Heart left ventricle (tissue), 16 donors: ENCODE data around the gene CMIP. TPM values are rescaled to one million over a fixed set of nuclear protein-coding genes. Genes with fewer than 3 reads are reported as not detected.

Experiments used
- ATAC-seq, 4 donors: fragments of 200-7000 bp; cut with Tn5 transposase; one replicate each; pipeline ENCODE4 v1.9.1; 2020 to 2022; ENCODE audit warnings: moderate library complexity in 4 of 4, mild to moderate bottlenecking in 3 of 4, moderate number of reproducible peaks in 1 of 4
- DNase-seq, 5 donors: peaks; one replicate each; pipeline ENCODE4 v3.0.0-alpha.2; 2020
- H3K27ac ChIP-seq, 12 donors: fragments of 200-600 bp; sonication (generic) in 4 of 12; one replicate each; pipeline versions ENCODE4 v1.5.0 to v1.8.0; 2016 to 2022; ENCODE audit warnings: mild to moderate bottlenecking in 2 of 12
- H3K27me3 ChIP-seq, 9 donors: fragments of 200-600 bp; sonication (generic) in 2 of 9; one replicate each; pipeline versions ENCODE4 v1.5.1 to v1.8.0; 2016 to 2022; ENCODE audit warnings: mild to moderate bottlenecking in 3 of 9
- H3K36me3 ChIP-seq, 9 donors: fragments of 200-600 bp; sonication (generic) in 2 of 9; one replicate each; pipeline versions ENCODE4 v1.5.0 to v1.8.0; 2018 to 2022; ENCODE audit warnings: mild to moderate bottlenecking in 2 of 9
- H3K4me1 ChIP-seq, 12 donors: fragments of 200-600 bp; sonication (generic) in 4 of 12; one replicate each; pipeline versions ENCODE4 v1.5.0 to v1.8.0; 2016 to 2022; ENCODE audit warnings: mild to moderate bottlenecking in 3 of 12
- H3K4me3 ChIP-seq, 12 donors: fragments of 200-600 bp; sonication (generic) in 4 of 12; one replicate each; pipeline versions ENCODE4 v1.5.0 to v1.8.0; 2017 to 2022; ENCODE audit warnings: mild to moderate bottlenecking in 9 of 12, moderate library complexity in 4 of 12
- H3K9me3 ChIP-seq, 12 donors: fragments of 200-600 bp; sonication (generic) in 4 of 12; one replicate each; pipeline versions ENCODE4 v1.5.0 to v1.8.0; 2016 to 2022; ENCODE audit warnings: mild to moderate bottlenecking in 1 of 12
- POLR2A ChIP-seq, 2 donors: fragments of 450-650 bp; IDR thresholded peaks; one replicate each; pipeline ENCODE4 v1.6.1; 2017; ENCODE audit warnings: antibody characterized with exemption in 2 of 2, mild to moderate bottlenecking in 2 of 2, moderate library complexity in 2 of 2
- WGBS, 4 donors: extraction: QIAGEN DNeasy Blood & Tissue Kit in 2 of 4; methylation state at CpG; one replicate each; pipeline versions ENCODE4 v1.1.5 to v1.1.7; 2013 to 2018; 5-methylcytosine and 5-hydroxymethylcytosine counted together
- intact Hi-C, 10 donors: fragments of 100-400 bp; cut with DNase I; formaldehyde crosslinking; loops; one replicate each; pipeline versions ENCODE4 v1.11.1 to v1.14.2; 2022
- polyA plus RNA-seq, 2 donors: library from polyadenylated mRNA; stranded (reverse); fragments of 200-250 nt; gene quantifications; one replicate each; pipeline ENCODE4 v1.2.3, GENCODE V29; 2013
- total RNA-seq, 9 donors: library from RNA; depleted of rRNA in 2 of 9; stranded (reverse); fragments of >200 nt in 2 of 9; fragmentation: NEBNext Ultra II Directional in 3 of 9; extraction: Animal tissue kit (Norgen Biotek cat#: 25700) in 3 of 9; gene quantifications; one replicate each; pipeline versions ENCODE4 v1.1.0 to v1.2.4, GENCODE V29; 2016 to 2023
- TF ChIP-seq, protein P1 (sequence below), 12 donors: fragments of 200-600 bp; sonication (generic) in 4 of 12; IDR thresholded peaks; one replicate each; pipeline versions ENCODE4 v1.5.0 to v1.8.0; 2018 to 2022; ENCODE audit warnings: antibody characterized with exemption in 12 of 12, mild to moderate bottlenecking in 5 of 12
- donor health status: ischemic (EF 13 %, LVEDD 7.1; RV severe dilation, severe dysfunction).
- donor health status: healthy with polysubstance abuse.
- donor health status: DM: no; HTN: yes; CAD: no.
- donor health status: DM: no; HTN: no; CAD: no.
- donor health status: ischemic (EF 25% LVEDD 6.9; RV normal size, moderate dysfunction).
- donor health status: ischemic (EF 25% LVEDD 5.7; RV mildly dilated, moderate dysfunction).
- donor health status: healthy.
- donor health status: DM: yes; HTN: yes; CAD: no.
- donor health status: ischemic (EF 35%, LVEDD 5.7; RV mildly dilated, moderate dysfunction).
- donor health status: nonischemic (EF 11% LVEDD 7.7; RV severe dilation, severe dysfunction).
- donor health status: DM: yes; HTN: yes; CAD: no.
- donor health status: PGD.
- donor health status: ischemic (EF 29% LVEDD 5.4; RV normal size, mild dysfunction).
- donor health status: nonischemic (EF 23%, LVEDD 6.1; RV moderate dilation, normal function).

CMIP gene
- total and polyA plus RNA-seq, 11 donors, result 4.1 to 48.8 (median 10.6) TPM

DNA sequence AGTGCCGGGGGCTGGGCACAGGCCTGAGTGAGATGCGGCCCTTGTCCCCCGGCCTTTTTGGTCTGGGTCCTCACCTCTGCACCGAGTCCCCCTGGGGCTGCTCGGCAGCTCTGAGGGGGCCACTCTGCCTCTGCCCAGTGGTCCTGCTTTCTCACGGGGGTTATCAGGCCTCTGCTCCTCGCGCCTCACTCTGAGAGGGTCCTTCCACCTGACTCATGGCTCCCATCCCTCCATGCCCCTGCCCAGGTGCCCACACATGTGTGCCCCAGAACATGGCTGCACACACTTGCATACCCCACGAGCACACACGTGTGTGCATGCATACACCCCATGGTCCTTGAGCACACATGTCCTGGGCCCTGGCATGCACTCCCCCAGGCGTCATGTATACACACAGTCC lies 53.7 kb downstream of the CMIP start:
- H3K27ac ChIP-seq, result peak overlapping the region in 1 of 12 donors; percentile 56
- no peak overlapping the region for H3K4me3 ChIP-seq
- no peaks in the 10 kb centered on the region for H3K9me3 ChIP-seq
- TF ChIP-seq, protein P1, sequence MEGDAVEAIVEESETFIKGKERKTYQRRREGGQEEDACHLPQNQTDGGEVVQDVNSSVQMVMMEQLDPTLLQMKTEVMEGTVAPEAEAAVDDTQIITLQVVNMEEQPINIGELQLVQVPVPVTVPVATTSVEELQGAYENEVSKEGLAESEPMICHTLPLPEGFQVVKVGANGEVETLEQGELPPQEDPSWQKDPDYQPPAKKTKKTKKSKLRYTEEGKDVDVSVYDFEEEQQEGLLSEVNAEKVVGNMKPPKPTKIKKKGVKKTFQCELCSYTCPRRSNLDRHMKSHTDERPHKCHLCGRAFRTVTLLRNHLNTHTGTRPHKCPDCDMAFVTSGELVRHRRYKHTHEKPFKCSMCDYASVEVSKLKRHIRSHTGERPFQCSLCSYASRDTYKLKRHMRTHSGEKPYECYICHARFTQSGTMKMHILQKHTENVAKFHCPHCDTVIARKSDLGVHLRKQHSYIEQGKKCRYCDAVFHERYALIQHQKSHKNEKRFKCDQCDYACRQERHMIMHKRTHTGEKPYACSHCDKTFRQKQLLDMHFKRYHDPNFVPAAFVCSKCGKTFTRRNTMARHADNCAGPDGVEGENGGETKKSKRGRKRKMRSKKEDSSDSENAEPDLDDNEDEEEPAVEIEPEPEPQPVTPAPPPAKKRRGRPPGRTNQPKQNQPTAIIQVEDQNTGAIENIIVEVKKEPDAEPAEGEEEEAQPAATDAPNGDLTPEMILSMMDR (IDR thresholded peaks at IDR 0.05), result no peak
- no peak for TF ChIP-seq POLR2A (IDR thresholded peaks at IDR 0.05)
- H3K36me3 ChIP-seq, result no peaks in the 10 kb centered on the region
- WGBS, 4 donors, result 91 to 95% (median 92%) methylated on average over 10 to 11 of the region's 11 CpGs
- no peak for DNase-seq
- peaks cover 3 to 94% (median 34%) of the 10 kb centered on the region in 12 donors for H3K4me1 ChIP-seq
- no peak for ATAC-seq
- intact Hi-C loops, result loop anchor here in 1 of 10 donors (10.0 kb wide), 2 partner anchors 116 to 216 kb away; no protein-coding TSS in a partner anchor
- no peaks in the 10 kb centered on the region for H3K27me3 ChIP-seq

DNA sequence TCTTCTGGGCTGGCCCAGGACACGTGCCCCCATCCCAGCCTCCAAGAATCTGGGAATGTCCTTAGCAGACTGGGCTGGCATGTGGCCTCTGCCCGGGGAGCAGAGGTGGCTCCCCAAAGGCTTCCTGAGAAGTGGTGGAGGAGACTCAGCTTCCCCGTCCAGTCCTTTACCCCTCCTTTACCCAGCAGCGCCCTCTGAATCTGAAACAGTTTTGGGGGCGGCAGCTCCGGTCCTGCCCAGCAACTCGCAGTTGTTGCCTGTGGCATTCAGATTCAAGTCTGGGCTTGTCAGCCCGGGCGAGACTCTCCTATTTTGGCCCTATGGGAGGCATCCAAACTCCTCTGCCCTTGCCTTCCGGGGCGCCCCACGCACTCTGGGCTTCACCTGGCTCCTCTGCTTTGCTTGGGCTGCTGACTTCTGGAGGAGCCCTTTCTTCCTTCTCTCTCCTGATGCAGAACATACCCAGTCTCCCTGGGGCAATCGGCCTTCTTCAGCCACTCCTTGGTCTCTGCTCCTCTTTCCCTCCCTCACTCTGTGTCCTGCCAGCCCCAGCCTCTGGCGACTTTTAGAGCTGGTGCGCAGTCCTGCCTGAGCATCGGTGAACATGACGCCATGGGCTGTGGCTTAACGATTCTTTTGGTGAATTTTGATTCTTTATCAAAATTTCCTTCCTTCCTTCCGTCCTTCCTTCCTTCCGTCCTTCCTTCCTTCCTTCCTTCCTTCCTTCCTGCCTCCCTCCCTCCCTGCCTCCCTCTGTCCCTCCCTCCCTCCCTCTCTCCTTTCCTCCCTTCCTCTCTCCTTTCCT lies 55.2 kb downstream of the CMIP start:
- Histone ChIP-seq H3K4me3 (no peak overlapping the region), H3K4me1 (peaks cover 3 to 85% (median 28%) of the 10 kb centered on the region in 12 donors), H3K36me3 (no peaks in the 10 kb centered on the region), H3K9me3 (no peaks in the 10 kb centered on the region), H3K27me3 (no peaks in the 10 kb centered on the region), H3K27ac (no peak overlapping the region)
- DNase-seq (no peak), ATAC-seq (no peak)
- no peak for TF ChIP-seq POLR2A (IDR thresholded peaks at IDR 0.05)
- TF ChIP-seq, protein P1 (IDR thresholded peaks at IDR 0.05), result no peak
- 83 to 88% (median 86%) methylated on average over 20 of the region's 20 CpGs for WGBS, 4 donors
- intact Hi-C loops, result loop anchor here in 3 of 10 donors (5.0 to 10.0 kb wide), 4 partner anchors 42 to 215 kb away; no protein-coding TSS in a partner anchor

DNA sequence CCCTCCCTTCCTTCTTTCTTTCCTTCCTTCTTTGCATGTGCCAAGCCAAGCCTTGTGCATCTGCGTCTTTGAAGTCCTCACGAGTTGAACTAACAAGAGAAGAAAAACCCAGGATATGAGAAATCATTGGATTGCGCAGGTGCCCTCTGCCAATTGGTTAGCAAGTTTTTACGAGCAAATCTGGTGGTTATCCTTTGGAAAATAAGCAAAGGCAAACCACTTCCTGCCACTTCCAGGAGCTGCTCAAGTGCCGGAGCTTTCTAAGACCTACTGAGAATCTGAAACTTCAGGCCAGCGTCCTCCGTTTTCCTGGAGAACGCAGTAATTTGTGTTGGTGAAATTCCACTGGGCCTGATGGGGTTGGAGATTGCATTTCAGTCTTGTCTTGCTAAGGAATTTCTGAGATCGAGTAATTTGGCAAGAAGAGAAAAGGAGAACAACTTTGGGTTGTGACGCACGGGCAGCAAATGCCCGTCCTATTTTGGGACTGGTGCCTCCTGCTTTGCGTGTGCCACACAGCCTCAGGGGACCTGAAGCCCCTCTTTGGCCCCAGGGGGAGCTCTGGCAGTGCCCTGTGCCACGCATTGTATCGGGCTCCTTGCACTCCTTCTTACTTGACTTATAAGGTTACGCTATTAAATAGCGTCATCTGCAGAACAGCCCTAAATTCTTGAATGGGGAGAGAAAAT lies 56.4 kb downstream of the CMIP start:
- peaks cover 3 to 84% (median 21%) of the 10 kb centered on the region in 12 donors for H3K4me1 ChIP-seq
- H3K4me3 ChIP-seq, result no peak overlapping the region
- H3K27me3 ChIP-seq, result no peaks in the 10 kb centered on the region
- H3K9me3 ChIP-seq, result no peaks in the 10 kb centered on the region
- intact Hi-C loops, result loop anchor here in 2 of 10 donors (5.0 kb wide), 2 partner anchors 44 to 111 kb away; no protein-coding TSS in a partner anchor
- peak overlapping the region in 6 of 12 donors; percentile 3 to 79 (median 32) for H3K27ac ChIP-seq
- DNase-seq, result peak in 1 of 5 donors; percentile 39
- ATAC-seq, result peak in 1 of 4 donors; percentile 41
- TF ChIP-seq, protein P1 (IDR thresholded peaks at IDR 0.05), result no peak
- no peak for TF ChIP-seq POLR2A (IDR thresholded peaks at IDR 0.05)
- H3K36me3 ChIP-seq, result no peaks in the 10 kb centered on the region
- WGBS, 4 donors, result 73 to 77% (median 74%) methylated on average over 17 of the region's 17 CpGs
